HEK293 (cell line): ENCODE measurements around the gene SMTNL1.

Experiments used
- EGR2 ChIP-seq: fragments of 450-650 bp; formaldehyde crosslinking; IDR thresholded peaks from 2 replicates; pipeline ENCODE4 v1.5.1; 2016; ENCODE audit warnings: low read depth, missing biosample characterization, missing genetic modification characterization
- FEZF1 ChIP-seq: fragments of 450-650 bp; formaldehyde crosslinking; IDR thresholded peaks from 2 replicates; pipeline ENCODE4 v1.5.1; 2016; ENCODE audit warnings: missing biosample characterization, missing genetic modification characterization
- KLF10 ChIP-seq: fragments of 450-650 bp; IDR thresholded peaks from 2 replicates; pipeline ENCODE4 v1.5.1; 2018; ENCODE audit warnings: missing biosample characterization, mild to moderate bottlenecking, missing genetic modification characterization
- KLF7 ChIP-seq: fragments of 450-650 bp; formaldehyde crosslinking; IDR thresholded peaks from 2 replicates; pipeline ENCODE4 v1.5.1; 2016; ENCODE audit warnings: missing biosample characterization, missing genetic modification characterization, borderline replicate concordance
- KLF8 ChIP-seq: fragments of 450-650 bp; formaldehyde crosslinking; IDR thresholded peaks from 2 replicates; pipeline ENCODE4 v1.5.1; 2016; ENCODE audit warnings: missing biosample characterization, missing genetic modification characterization
- OSR2 ChIP-seq: fragments of 450-650 bp; formaldehyde crosslinking; IDR thresholded peaks from 2 replicates; pipeline ENCODE4 v1.5.1; 2016; ENCODE audit warnings: missing biosample characterization, missing genetic modification characterization
- SP2 ChIP-seq: fragments of 450-650 bp; formaldehyde crosslinking; IDR thresholded peaks from 2 replicates; pipeline ENCODE4 v1.5.1; 2016; ENCODE audit warnings: missing biosample characterization, missing genetic modification characterization
- ZBTB21 ChIP-seq: fragments of 450-650 bp; formaldehyde crosslinking; IDR thresholded peaks from 2 replicates; pipeline ENCODE4 v1.5.1; 2017; ENCODE audit warnings: missing biosample characterization, missing genetic modification characterization
- ZBTB8A ChIP-seq: fragments of 450-650 bp; formaldehyde crosslinking; IDR thresholded peaks from 2 replicates; pipeline ENCODE4 v1.5.1; 2016; ENCODE audit warnings: missing biosample characterization, missing genetic modification characterization
- ZNF114 ChIP-seq: fragments of 450-650 bp; formaldehyde crosslinking; IDR thresholded peaks from 2 replicates; pipeline ENCODE4 v1.5.0; 2017; ENCODE audit warnings: missing biosample characterization, missing genetic modification characterization
- ZNF16 ChIP-seq: fragments of 450-650 bp; formaldehyde crosslinking; IDR thresholded peaks from 2 replicates; pipeline ENCODE4 v1.5.1; 2016; ENCODE audit warnings: low read depth, missing biosample characterization, missing genetic modification characterization
- ZNF169 ChIP-seq: fragments of 450-650 bp; formaldehyde crosslinking; IDR thresholded peaks from 2 replicates; pipeline ENCODE4 v1.5.1; 2016; ENCODE audit warnings: missing biosample characterization, missing genetic modification characterization
- ZNF175 ChIP-seq: fragments of 450-650 bp; formaldehyde crosslinking; IDR thresholded peaks from 2 replicates; pipeline ENCODE4 v1.5.1; 2016; ENCODE audit warnings: missing biosample characterization, missing genetic modification characterization
- ZNF184 ChIP-seq: fragments of 450-650 bp; IDR thresholded peaks from 2 replicates; pipeline ENCODE4 v1.5.1; 2018; ENCODE audit warnings: missing biosample characterization, mild to moderate bottlenecking, missing genetic modification characterization
- ZNF2 ChIP-seq: fragments of 450-650 bp; formaldehyde crosslinking; IDR thresholded peaks from 2 replicates; pipeline ENCODE4 v1.5.1; 2016; ENCODE audit warnings: missing biosample characterization, missing genetic modification characterization
- ZNF335 ChIP-seq: fragments of 450-650 bp; formaldehyde crosslinking; conservative IDR thresholded peaks from 2 replicates; pipeline ENCODE4 v1.5.1; 2016; ENCODE audit warnings: missing biosample characterization, missing genetic modification characterization
- ZNF341 ChIP-seq: fragments of 450-650 bp; formaldehyde crosslinking; IDR thresholded peaks from 2 replicates; pipeline ENCODE4; 2016; ENCODE audit warnings: low read depth, missing biosample characterization, missing genetic modification characterization
- ZNF350 ChIP-seq: fragments of 450-650 bp; formaldehyde crosslinking; IDR thresholded peaks from 2 replicates; pipeline ENCODE4 v1.5.0; 2017; ENCODE audit warnings: missing biosample characterization, mild to moderate bottlenecking, missing genetic modification characterization
- ZNF433 ChIP-seq: fragments of 450-650 bp; formaldehyde crosslinking; IDR thresholded peaks from 2 replicates; pipeline ENCODE4 v1.5.1; 2016; ENCODE audit warnings: missing biosample characterization, missing genetic modification characterization, low read depth
- ZNF473 ChIP-seq: fragments of 450-650 bp; formaldehyde crosslinking; IDR thresholded peaks from 2 replicates; pipeline ENCODE4 v1.5.1; 2017; ENCODE audit warnings: missing biosample characterization, missing genetic modification characterization
- ZNF501 ChIP-seq: fragments of 450-650 bp; formaldehyde crosslinking; IDR thresholded peaks from 2 replicates; pipeline ENCODE4 v1.5.1; 2016; ENCODE audit warnings: missing biosample characterization, missing genetic modification characterization
- ZNF514 ChIP-seq: fragments of 450-650 bp; formaldehyde crosslinking; IDR thresholded peaks from 2 replicates; pipeline ENCODE4 v1.5.1; 2016; ENCODE audit warnings: missing biosample characterization, missing genetic modification characterization
- ZNF610 ChIP-seq: fragments of 450-650 bp; formaldehyde crosslinking; IDR thresholded peaks from 2 replicates; pipeline ENCODE4 v1.5.1; 2016; ENCODE audit warnings: missing biosample characterization, missing genetic modification characterization, borderline replicate concordance
- ZNF658 ChIP-seq: fragments of 450-650 bp; formaldehyde crosslinking; IDR thresholded peaks from 2 replicates; pipeline ENCODE4; 2016; ENCODE audit warnings: missing biosample characterization, missing genetic modification characterization
- ZNF660 ChIP-seq: fragments of 450-650 bp; IDR thresholded peaks from 2 replicates; pipeline ENCODE4 v1.5.1; 2018; ENCODE audit warnings: missing biosample characterization, mild to moderate bottlenecking, missing genetic modification characterization
- ZNF670 ChIP-seq: fragments of 450-650 bp; formaldehyde crosslinking; IDR thresholded peaks from 2 replicates; pipeline ENCODE4 v1.5.1; 2016; ENCODE audit warnings: missing biosample characterization, missing genetic modification characterization, low read depth
- ZNF791 ChIP-seq: fragments of 450-650 bp; formaldehyde crosslinking; IDR thresholded peaks from 2 replicates; pipeline ENCODE4 v1.5.1; 2016; ENCODE audit warnings: missing biosample characterization, missing genetic modification characterization
- TF ChIP-seq, protein P1 (sequence below): fragments of 450-650 bp; formaldehyde crosslinking; IDR thresholded peaks from 2 replicates; pipeline ENCODE4 v1.5.1; 2016; ENCODE audit warnings: missing biosample characterization, missing genetic modification characterization
- TF ChIP-seq, protein P2 (sequence below): fragments of 450-650 bp; formaldehyde crosslinking; IDR thresholded peaks from 2 replicates; pipeline ENCODE4 v1.5.1; 2016; ENCODE audit warnings: missing biosample characterization, missing genetic modification characterization
- TF ChIP-seq, protein P3 (sequence below): fragments of 450-650 bp; formaldehyde crosslinking; IDR thresholded peaks from 2 replicates; pipeline ENCODE4 v1.5.1; 2016; ENCODE audit warnings: missing biosample characterization, missing genetic modification characterization
- TF ChIP-seq, protein P4 (sequence below): fragments of 450-650 bp; formaldehyde crosslinking; IDR thresholded peaks from 2 replicates; pipeline ENCODE4 v1.5.1; 2016; ENCODE audit warnings: missing biosample characterization, missing genetic modification characterization
- TF ChIP-seq, protein P5 (sequence below): fragments of 450-650 bp; formaldehyde crosslinking; IDR thresholded peaks from 2 replicates; pipeline ENCODE4 v1.5.1; 2017; ENCODE audit warnings: missing biosample characterization, missing genetic modification characterization

SMTNL1 gene

DNA sequence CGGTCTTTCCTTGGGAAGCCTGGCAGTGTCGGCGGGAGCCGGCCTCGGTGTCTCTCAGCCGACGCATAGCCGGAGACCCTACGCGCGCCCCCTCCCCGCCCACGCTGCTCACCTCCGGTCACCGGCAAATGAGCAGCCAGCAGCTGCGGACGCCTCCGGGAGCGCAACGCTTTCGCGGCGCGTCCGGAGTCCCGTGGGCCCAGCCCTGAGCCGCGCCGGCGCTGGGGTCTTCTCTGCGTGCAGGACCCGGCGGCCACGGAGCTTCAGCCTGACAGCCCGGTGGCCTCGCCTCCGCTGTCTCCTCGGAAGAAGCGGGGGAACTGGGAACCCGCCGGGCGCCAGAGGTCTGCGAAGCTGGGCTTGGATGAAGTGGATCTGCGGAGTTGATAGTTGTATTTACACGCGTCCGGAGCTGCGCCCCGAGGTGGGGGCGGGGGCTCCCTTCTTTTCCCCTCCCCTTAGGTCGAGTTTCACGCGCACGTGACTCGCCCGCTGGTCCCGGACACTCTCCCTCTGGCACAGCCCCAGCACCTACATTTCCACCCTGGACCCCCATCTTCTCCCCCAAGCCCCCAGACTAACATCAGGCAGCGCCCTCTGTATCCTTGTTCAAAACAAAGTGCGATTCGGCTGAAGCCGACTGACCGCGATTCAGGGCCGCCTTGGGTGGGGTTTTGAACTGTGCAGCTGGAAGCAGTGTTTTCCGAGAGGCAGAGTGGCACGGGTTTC, 21.9 kb upstream of the SMTNL1 start, which contains the start of gene SLC43A1 (continued):
- no peak for TF ChIP-seq ZNF169 (tag by site-specific recombination)
- TF ChIP-seq ZNF16 (tag by site-specific recombination) = no peak
- no peak for TF ChIP-seq ZNF2
- no peak; the same call in 1 of the 2 replicates for TF ChIP-seq KLF7 (tag by site-specific recombination)
- peak; percentile 32; the same call in 1 of the 2 replicates for TF ChIP-seq ZNF341
- TF ChIP-seq, protein P1, sequence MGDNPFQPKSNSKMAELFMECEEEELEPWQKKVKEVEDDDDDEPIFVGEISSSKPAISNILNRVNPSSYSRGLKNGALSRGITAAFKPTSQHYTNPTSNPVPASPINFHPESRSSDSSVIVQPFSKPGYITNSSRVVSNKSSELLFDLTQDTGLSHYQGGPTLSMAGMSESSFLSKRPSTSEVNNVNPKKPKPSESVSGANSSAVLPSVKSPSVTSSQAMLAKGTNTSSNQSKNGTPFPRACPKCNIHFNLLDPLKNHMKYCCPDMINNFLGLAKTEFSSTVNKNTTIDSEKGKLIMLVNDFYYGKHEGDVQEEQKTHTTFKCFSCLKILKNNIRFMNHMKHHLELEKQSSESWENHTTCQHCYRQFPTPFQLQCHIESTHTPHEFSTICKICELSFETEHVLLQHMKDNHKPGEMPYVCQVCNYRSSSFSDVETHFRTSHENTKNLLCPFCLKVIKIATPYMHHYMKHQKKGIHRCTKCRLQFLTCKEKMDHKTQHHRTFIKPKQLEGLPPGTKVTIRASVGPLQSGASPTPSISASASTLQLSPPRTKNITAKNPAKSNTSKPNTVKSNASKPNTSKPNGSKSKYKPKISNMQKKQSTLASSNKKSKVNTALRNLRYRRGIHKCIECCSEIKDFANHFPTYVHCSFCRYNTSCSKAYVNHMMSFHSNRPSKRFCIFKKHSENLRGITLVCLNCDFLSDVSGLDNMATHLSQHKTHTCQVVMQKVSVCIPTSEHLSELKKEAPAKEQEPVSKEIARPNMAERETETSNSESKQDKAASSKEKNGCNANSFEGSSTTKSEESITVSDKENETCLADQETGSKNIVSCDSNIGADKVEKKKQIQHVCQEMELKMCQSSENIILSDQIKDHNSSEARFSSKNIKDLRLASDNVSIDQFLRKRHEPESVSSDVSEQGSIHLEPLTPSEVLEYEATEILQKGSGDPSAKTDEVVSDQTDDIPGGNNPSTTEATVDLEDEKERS (tag by site-specific recombination) = no peak
- no peak for TF ChIP-seq ZNF501 (tag by site-specific recombination)
- no peak for TF ChIP-seq ZNF184
- TF ChIP-seq SP2 (tag by site-specific recombination) = peak; percentile 32; the same call in 1 of the 2 replicates
- peak; percentile 55; the same call in 1 of the 2 replicates for TF ChIP-seq KLF8
- TF ChIP-seq ZNF335 = peak; percentile 90
- TF ChIP-seq ZNF660 (tag by site-specific recombination) = no peak
- TF ChIP-seq KLF10 (tag by site-specific recombination) = 0 out of 2 replicates have a peak, but pooled peaks have one; percentile 17
- TF ChIP-seq FEZF1 (tag by site-specific recombination) = peak; percentile 83
- no peak for TF ChIP-seq ZNF514 (tag by site-specific recombination)
- TF ChIP-seq ZNF433 = no peak
- TF ChIP-seq, protein P2, sequence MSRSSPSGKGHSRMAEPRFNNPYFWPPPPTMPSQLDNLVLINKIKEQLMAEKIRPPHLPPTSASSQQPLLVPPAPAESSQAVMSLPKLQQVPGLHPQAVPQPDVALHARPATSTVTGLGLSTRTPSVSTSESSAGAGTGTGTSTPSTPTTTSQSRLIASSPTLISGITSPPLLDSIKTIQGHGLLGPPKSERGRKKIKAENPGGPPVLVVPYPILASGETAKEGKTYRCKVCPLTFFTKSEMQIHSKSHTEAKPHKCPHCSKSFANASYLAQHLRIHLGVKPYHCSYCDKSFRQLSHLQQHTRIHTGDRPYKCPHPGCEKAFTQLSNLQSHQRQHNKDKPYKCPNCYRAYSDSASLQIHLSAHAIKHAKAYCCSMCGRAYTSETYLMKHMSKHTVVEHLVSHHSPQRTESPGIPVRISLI (tag by site-specific recombination) = no peak
- TF ChIP-seq ZNF473 (tag by site-specific recombination) = no peak
- TF ChIP-seq OSR2 (tag by site-specific recombination) = no peak
- TF ChIP-seq, protein P3, sequence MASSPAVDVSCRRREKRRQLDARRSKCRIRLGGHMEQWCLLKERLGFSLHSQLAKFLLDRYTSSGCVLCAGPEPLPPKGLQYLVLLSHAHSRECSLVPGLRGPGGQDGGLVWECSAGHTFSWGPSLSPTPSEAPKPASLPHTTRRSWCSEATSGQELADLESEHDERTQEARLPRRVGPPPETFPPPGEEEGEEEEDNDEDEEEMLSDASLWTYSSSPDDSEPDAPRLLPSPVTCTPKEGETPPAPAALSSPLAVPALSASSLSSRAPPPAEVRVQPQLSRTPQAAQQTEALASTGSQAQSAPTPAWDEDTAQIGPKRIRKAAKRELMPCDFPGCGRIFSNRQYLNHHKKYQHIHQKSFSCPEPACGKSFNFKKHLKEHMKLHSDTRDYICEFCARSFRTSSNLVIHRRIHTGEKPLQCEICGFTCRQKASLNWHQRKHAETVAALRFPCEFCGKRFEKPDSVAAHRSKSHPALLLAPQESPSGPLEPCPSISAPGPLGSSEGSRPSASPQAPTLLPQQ (tag by site-specific recombination) = 0 out of 2 replicates have a peak, but pooled peaks have one; percentile 46
- peak; percentile 36; the same call in 1 of the 2 replicates for TF ChIP-seq ZBTB8A (tag by site-specific recombination)
- no peak for TF ChIP-seq ZNF350
- peak; percentile 68 for TF ChIP-seq EGR2
- TF ChIP-seq ZNF175 (tag by site-specific recombination) = no peak
- TF ChIP-seq, protein P4, sequence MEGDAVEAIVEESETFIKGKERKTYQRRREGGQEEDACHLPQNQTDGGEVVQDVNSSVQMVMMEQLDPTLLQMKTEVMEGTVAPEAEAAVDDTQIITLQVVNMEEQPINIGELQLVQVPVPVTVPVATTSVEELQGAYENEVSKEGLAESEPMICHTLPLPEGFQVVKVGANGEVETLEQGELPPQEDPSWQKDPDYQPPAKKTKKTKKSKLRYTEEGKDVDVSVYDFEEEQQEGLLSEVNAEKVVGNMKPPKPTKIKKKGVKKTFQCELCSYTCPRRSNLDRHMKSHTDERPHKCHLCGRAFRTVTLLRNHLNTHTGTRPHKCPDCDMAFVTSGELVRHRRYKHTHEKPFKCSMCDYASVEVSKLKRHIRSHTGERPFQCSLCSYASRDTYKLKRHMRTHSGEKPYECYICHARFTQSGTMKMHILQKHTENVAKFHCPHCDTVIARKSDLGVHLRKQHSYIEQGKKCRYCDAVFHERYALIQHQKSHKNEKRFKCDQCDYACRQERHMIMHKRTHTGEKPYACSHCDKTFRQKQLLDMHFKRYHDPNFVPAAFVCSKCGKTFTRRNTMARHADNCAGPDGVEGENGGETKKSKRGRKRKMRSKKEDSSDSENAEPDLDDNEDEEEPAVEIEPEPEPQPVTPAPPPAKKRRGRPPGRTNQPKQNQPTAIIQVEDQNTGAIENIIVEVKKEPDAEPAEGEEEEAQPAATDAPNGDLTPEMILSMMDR (tag by site-specific recombination) = no peak
- TF ChIP-seq ZNF610 (tag by site-specific recombination) = no peak
- TF ChIP-seq ZNF658 = no peak
- no peak for TF ChIP-seq ZNF670 (tag by site-specific recombination)
- TF ChIP-seq ZNF114 (tag by site-specific recombination) = no peak
- no peak for TF ChIP-seq ZBTB21 (tag by site-specific recombination)
- no peak for TF ChIP-seq ZNF791 (tag by site-specific recombination)
- TF ChIP-seq, protein P5, sequence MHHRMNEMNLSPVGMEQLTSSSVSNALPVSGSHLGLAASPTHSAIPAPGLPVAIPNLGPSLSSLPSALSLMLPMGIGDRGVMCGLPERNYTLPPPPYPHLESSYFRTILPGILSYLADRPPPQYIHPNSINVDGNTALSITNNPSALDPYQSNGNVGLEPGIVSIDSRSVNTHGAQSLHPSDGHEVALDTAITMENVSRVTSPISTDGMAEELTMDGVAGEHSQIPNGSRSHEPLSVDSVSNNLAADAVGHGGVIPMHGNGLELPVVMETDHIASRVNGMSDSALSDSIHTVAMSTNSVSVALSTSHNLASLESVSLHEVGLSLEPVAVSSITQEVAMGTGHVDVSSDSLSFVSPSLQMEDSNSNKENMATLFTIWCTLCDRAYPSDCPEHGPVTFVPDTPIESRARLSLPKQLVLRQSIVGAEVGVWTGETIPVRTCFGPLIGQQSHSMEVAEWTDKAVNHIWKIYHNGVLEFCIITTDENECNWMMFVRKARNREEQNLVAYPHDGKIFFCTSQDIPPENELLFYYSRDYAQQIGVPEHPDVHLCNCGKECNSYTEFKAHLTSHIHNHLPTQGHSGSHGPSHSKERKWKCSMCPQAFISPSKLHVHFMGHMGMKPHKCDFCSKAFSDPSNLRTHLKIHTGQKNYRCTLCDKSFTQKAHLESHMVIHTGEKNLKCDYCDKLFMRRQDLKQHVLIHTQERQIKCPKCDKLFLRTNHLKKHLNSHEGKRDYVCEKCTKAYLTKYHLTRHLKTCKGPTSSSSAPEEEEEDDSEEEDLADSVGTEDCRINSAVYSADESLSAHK (tag by site-specific recombination) = no peak
